NB4 (cell line): ENCODE measurements around the gene SOX21.

Source experiments
- POLR2A ChIP-seq: IDR thresholded peaks from 2 replicates; pipeline ENCODE4 v1.6.1; 2011; ENCODE audit warnings: mild to moderate bottlenecking; ENCODE audit not compliant: insufficient read length; ENCODE audit errors: extremely low read depth
- TF ChIP-seq, protein P1 (sequence below): IDR thresholded peaks from one replicate; pipeline ENCODE4 v1.5.1; 2012; ENCODE audit warnings: low read depth, low read length
- TF ChIP-seq, protein P2 (sequence below): IDR thresholded peaks from 2 replicates; pipeline ENCODE4 v1.6.1; 2011; ENCODE audit warnings: low read depth, low read length

DNA sequence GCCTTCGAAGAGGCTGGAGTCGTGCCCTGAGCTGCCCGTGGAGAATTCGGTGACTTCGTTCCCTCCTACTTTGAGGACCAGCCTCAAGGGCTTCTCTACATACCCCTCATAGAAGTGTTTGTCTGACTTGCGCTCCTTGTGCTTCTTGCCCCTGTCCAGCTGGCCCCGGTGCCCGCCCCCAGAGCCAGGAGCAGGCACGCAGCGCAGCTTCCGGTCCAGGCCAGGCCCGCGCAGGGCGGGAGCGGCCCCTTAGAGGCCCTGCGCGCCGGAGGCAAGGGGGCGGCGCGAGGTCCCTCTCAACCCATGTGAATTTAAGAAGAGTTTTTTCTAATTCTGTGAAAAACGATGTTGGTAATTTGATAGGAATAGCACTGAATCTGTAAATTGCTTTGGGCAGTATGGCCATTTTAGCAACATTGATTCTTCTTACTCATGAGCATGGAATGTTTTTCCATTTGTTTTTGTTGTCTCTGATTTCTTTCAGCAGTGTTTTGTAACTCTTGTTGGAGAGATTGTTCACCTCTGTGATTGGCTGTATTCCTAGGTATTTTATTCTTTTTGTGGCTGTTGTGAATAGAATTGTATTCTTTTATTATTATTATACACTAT lies 46.9 kb upstream of the SOX21 start:
- no peak for TF ChIP-seq POLR2A
- TF ChIP-seq, protein P1, sequence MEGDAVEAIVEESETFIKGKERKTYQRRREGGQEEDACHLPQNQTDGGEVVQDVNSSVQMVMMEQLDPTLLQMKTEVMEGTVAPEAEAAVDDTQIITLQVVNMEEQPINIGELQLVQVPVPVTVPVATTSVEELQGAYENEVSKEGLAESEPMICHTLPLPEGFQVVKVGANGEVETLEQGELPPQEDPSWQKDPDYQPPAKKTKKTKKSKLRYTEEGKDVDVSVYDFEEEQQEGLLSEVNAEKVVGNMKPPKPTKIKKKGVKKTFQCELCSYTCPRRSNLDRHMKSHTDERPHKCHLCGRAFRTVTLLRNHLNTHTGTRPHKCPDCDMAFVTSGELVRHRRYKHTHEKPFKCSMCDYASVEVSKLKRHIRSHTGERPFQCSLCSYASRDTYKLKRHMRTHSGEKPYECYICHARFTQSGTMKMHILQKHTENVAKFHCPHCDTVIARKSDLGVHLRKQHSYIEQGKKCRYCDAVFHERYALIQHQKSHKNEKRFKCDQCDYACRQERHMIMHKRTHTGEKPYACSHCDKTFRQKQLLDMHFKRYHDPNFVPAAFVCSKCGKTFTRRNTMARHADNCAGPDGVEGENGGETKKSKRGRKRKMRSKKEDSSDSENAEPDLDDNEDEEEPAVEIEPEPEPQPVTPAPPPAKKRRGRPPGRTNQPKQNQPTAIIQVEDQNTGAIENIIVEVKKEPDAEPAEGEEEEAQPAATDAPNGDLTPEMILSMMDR: no peak
- TF ChIP-seq, protein P2, sequence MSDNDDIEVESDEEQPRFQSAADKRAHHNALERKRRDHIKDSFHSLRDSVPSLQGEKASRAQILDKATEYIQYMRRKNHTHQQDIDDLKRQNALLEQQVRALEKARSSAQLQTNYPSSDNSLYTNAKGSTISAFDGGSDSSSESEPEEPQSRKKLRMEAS: no peak
